ENCODE data around the gene GPC6.

DNA sequence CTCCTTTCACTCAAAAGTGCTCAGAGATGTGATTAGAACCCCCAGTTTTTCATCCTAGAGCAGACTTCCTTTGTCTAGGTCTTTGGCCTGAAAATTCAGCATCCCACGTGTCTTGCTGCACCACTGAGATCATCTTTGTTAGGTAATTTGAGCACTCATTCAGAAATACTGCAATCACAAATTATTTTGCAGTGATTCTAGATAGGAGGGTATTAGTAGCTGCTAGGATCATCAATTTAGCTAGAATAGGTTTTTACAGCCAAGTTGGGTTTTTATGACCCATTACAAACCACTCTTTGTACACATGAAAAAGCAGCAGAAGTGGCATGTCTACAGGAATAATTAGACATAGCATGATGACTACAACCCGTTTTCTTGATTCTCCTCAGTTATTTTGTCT lies 219.6 kb downstream of the GPC6 start:
- TF ChIP-seq, protein P1, sequence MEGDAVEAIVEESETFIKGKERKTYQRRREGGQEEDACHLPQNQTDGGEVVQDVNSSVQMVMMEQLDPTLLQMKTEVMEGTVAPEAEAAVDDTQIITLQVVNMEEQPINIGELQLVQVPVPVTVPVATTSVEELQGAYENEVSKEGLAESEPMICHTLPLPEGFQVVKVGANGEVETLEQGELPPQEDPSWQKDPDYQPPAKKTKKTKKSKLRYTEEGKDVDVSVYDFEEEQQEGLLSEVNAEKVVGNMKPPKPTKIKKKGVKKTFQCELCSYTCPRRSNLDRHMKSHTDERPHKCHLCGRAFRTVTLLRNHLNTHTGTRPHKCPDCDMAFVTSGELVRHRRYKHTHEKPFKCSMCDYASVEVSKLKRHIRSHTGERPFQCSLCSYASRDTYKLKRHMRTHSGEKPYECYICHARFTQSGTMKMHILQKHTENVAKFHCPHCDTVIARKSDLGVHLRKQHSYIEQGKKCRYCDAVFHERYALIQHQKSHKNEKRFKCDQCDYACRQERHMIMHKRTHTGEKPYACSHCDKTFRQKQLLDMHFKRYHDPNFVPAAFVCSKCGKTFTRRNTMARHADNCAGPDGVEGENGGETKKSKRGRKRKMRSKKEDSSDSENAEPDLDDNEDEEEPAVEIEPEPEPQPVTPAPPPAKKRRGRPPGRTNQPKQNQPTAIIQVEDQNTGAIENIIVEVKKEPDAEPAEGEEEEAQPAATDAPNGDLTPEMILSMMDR (IDR thresholded peaks at IDR 0.05) = no peak
- no peak for TF ChIP-seq POLR2A (IDR thresholded peaks at IDR 0.05)
